ENCODE measurements around the gene SLC23A3. TPM values are rescaled to one million over a fixed set of nuclear protein-coding genes. Genes with fewer than 3 reads are reported as not detected.

SLC23A3 gene
- total RNA-seq, 3 donors from 2014 or later = 0.71 to 0.89 (median 0.84) TPM

DNA sequence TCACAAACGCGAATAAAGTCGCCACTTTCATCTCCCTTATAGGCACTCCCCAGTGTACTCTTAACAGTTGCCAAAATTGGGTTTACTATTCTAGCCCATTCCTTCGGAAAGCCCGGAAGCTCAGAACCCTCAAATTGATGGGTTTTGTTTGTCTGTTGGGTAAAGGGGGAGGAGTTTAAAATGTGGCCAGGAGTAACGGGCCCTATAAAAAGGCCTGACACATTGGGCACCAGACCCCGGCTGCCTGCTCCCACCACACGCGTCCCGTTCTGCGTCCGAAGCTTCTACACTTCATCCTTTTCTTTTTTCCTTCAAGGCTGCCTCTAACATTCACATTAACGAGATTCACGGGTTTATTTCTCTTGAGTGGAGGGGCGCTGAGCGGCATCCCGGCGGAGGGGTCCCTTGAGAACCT lies 10.1 kb downstream of the SLC23A3 start:
- Mint-ChIP-seq H3K4me1 (ENCODE audit: low read depth) (peaks cover 18% of the 10 kb centered on the region), H3K9me3 (no peaks in the 10 kb centered on the region), H3K4me3 (peak overlapping the region; percentile 87), H3K27me3 (ENCODE audit: low read depth) (no peaks in the 10 kb centered on the region), H3K36me3 (ENCODE audit: insufficient read depth) (peaks cover 21% of the 10 kb centered on the region)
- DNase-seq (no peak), ATAC-seq (no peak)

DNA sequence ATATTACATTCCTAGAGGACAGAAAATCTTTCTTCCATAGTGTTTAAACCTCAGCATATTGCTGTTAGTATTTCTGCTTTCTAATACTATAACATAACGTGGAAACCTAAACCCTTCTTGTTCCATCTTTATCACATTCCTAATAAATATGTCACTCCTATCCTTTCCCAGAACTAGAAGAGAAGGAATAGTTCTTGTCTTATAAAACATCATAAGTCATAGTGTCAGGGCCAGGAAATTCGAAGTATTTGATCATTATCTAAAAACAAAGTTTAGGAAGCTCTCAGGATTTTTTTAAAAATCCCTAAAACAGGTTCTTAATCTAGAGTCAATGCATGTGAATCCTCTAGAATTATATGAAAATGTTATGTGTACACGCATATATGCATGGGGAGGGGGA lies 11.2 kb downstream of the SLC23A3 start:
- H3K4me1 Mint-ChIP-seq (ENCODE audit: low read depth) = peaks cover 18% of the 10 kb centered on the region
- no peaks in the 10 kb centered on the region for H3K27me3 Mint-ChIP-seq (ENCODE audit: low read depth)
- peaks cover 25% of the 10 kb centered on the region for H3K36me3 Mint-ChIP-seq (ENCODE audit: insufficient read depth)
- no peak overlapping the region for H3K4me3 Mint-ChIP-seq
- DNase-seq (no peak), ATAC-seq (no peak)
- H3K9me3 Mint-ChIP-seq = no peaks in the 10 kb centered on the region

DNA sequence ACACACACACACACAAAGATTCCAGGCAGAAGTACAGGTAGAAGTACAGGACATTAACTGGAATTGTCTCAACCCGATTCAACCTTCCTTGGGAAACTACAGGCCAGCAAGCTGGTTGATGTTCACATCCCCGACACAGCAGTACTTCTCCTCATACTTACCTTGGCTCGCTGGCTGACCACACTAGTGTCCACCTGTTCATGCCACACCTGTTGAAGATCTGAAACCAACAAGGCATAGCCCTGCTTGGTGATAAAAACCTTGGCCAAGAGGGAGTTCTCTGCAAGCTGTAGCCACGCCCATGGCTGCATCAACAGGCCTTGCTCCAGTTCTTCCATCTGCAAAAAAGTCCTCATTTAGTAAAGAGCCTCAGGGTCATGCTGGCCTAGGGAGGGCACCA lies 11.8 kb downstream of the SLC23A3 start:
- Mint-ChIP-seq H3K9me3 (no peaks in the 10 kb centered on the region), H3K4me1 (ENCODE audit: low read depth) (peaks cover 18% of the 10 kb centered on the region), H3K36me3 (ENCODE audit: insufficient read depth) (peaks cover 27% of the 10 kb centered on the region), H3K27me3 (ENCODE audit: low read depth) (no peaks in the 10 kb centered on the region), H3K4me3 (no peak overlapping the region)
- no peak for ATAC-seq
- no peak for DNase-seq

DNA sequence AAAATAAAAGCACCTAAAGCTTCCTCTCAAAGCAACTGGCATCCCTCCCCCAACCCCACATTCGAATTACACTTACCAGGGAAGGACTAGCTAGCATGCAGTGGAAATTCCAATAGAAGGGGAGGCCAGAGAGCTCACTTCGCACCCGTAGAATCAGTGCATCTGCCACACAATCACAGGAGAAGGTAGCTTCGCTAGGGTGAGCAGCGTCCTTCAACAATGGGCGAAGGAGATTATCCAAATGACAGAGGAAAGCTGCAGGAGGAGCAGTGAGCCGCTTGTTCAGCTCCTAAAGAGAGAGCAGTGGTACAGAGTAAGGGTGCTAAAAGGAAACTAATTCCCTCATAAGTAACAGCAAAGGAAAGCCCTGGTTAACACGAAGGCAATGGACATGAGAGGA lies 12.4 kb downstream of the SLC23A3 start:
- H3K36me3 Mint-ChIP-seq (ENCODE audit: insufficient read depth) = peaks cover 27% of the 10 kb centered on the region
- H3K9me3 Mint-ChIP-seq = no peaks in the 10 kb centered on the region
- DNase-seq = no peak
- H3K27me3 Mint-ChIP-seq (ENCODE audit: low read depth) = no peaks in the 10 kb centered on the region
- H3K4me1 Mint-ChIP-seq (ENCODE audit: low read depth) = peaks cover 18% of the 10 kb centered on the region
- H3K4me3 Mint-ChIP-seq = no peak overlapping the region
- no peak for ATAC-seq

DNA sequence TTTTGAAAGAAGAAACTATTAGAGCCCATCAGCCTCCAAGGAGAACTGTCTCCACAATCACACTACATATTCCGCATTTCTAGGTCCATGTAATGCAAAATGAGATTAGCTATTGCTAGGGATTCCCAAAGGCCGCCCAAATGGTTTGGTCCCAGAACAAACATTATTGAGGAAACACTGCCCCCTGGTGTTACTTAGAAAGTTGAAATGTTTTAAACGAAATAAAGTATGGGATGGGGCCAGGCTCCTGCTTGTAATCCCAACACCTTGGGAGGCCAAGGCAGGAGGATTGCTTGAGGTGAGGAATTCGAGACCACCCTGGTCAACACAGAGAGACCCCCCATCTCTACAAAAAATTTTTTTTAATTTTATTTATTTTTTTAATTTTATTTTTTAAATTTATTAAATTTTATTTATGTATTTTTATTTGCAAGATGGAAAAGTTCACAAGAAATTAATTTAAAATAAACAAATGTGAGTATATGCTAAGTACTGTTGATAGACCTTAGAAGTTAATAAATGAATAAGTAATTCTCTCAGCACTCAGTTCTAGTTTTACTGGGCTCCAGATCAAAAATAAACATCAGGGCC lies 14.7 kb downstream of the SLC23A3 start:
- no peak for DNase-seq
- peak; percentile 27 to 51 for ATAC-seq
- Mint-ChIP-seq H3K27me3 (ENCODE audit: low read depth) (no peaks in the 10 kb centered on the region), H3K4me1 (ENCODE audit: low read depth) (peaks cover 8% of the 10 kb centered on the region), H3K36me3 (ENCODE audit: insufficient read depth) (peaks cover 31% of the 10 kb centered on the region), H3K9me3 (no peaks in the 10 kb centered on the region), H3K4me3 (no peak overlapping the region)

DNA sequence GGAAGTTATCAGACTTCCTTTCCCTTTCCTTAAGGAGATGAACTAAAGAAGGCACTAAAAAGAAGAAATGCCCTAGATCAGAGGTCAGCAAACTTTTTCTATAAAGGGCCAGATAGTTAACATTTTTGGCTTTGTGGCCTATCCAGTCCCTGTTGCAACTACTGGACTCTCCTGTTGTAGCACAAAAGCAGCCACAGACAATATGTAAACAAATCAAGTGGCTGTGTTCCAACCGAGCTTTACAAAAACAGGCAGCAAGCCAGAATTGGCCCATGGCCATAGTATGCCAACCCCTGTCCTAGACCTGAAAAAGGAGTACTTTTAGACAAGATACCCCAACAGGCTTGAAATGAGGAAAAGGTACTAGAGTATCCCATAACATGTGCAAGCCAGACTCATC lies 20.2 kb downstream of the SLC23A3 start:
- ATAC-seq (no peak), DNase-seq (no peak)
- Mint-ChIP-seq H3K36me3 (ENCODE audit: insufficient read depth) (peaks cover 31% of the 10 kb centered on the region), H3K4me3 (no peak overlapping the region), H3K9me3 (no peaks in the 10 kb centered on the region), H3K4me1 (ENCODE audit: low read depth) (no peaks in the 10 kb centered on the region), H3K27me3 (ENCODE audit: low read depth) (no peaks in the 10 kb centered on the region)

DNA sequence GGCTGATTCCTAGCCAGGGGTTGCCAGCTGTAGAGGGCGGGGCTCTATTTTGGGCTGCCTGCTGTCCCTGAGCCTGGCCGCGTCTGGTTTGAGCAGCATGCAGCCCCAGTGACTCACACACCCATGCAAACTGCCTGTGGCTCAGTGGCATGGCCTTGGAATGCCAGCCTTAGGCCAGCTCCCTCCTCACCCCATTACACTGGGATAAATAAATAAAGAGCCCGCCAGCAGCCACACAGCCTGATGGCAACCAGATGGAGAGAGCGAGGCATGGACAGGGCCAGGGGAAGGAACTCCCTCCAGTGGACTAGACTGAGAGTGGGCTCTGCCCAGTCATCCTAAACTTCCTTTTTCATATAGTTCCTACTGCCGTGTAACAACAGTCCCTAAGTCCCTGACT lies 27.5 kb downstream of the SLC23A3 start:
- H3K9me3 Mint-ChIP-seq = no peaks in the 10 kb centered on the region
- H3K36me3 Mint-ChIP-seq (ENCODE audit: insufficient read depth) = peaks cover 59% of the 10 kb centered on the region
- ATAC-seq (no peak), DNase-seq (no peak)
- H3K4me3 Mint-ChIP-seq = no peak overlapping the region
- H3K27me3 Mint-ChIP-seq (ENCODE audit: low read depth) = no peaks in the 10 kb centered on the region
- no peaks in the 10 kb centered on the region for H3K4me1 Mint-ChIP-seq (ENCODE audit: low read depth)

DNA sequence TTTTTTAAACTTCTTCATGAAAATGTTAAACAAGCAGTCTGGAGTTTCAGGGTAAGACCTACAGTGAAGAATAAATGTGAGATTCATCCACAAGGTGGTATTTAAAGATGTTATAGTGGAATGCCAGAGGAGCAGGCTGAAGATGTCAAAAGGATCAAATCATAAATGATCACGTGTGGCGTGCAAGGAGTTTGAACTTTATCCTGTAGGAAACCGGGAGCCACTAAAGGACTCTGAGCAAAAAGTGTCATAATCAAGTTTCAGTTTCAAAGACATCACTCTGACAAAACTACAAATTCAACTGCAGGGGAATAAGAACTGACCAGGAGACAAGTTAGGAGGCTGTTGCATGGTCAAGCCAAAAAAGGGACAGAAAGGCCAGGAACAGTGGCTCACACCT lies 29.1 kb downstream of the SLC23A3 start:
- Mint-ChIP-seq H3K9me3 (no peaks in the 10 kb centered on the region), H3K27me3 (ENCODE audit: low read depth) (no peaks in the 10 kb centered on the region), H3K36me3 (ENCODE audit: insufficient read depth) (peaks cover 47% of the 10 kb centered on the region), H3K4me1 (ENCODE audit: low read depth) (no peaks in the 10 kb centered on the region), H3K4me3 (no peak overlapping the region)
- ATAC-seq (no peak), DNase-seq (no peak)

DNA sequence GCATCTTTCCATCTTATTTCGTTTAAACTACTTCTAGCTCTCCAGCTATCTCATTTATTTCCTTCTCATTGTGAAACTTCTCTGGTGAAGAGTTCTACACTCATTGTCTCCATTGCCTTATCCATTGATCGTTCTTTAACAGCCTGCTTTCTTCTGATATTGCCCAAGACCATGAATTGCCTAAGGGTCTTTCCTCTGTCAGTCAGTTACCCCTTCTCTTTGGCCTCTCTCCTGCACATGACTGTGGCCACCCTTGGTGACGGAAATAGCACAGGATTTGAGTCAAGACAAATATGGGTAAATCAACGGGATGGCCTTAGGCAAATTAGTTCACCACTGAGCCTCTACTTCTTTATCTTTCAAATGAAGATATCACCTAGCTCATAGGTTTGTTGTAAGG lies 35.9 kb downstream of the SLC23A3 start:
- Mint-ChIP-seq H3K36me3 (ENCODE audit: insufficient read depth) (peaks cover 19% of the 10 kb centered on the region), H3K4me1 (ENCODE audit: low read depth) (peaks cover 2% of the 10 kb centered on the region), H3K9me3 (no peaks in the 10 kb centered on the region), H3K4me3 (no peak overlapping the region), H3K27me3 (ENCODE audit: low read depth) (no peaks in the 10 kb centered on the region)
- no peak for DNase-seq
- ATAC-seq = no peak

DNA sequence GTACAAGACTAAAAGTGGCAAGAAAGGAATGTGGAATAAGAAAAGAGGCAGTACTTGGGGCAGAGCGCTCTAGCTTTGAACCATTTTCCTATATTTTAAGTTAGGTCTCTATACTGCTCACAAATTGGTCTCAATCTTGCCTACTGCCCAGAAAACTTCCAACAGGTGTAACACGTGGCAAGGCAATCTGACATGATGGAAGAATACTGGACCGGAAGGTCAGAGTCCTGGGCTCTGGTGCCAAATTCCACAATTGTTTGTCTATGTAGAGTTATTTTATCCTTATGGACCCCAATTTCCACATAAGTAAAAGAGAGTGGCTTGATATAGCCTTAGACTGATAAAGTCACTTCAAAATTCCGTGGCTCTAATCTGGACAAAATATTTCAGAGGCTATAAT lies 38.1 kb downstream of the SLC23A3 start:
- H3K9me3 Mint-ChIP-seq = no peaks in the 10 kb centered on the region
- no peak overlapping the region for H3K4me3 Mint-ChIP-seq
- no peak for DNase-seq
- H3K4me1 Mint-ChIP-seq (ENCODE audit: low read depth) = peaks cover 2% of the 10 kb centered on the region
- no peak for ATAC-seq
- peaks cover 14% of the 10 kb centered on the region for H3K36me3 Mint-ChIP-seq (ENCODE audit: insufficient read depth)
- H3K27me3 Mint-ChIP-seq (ENCODE audit: low read depth) = no peaks in the 10 kb centered on the region

DNA sequence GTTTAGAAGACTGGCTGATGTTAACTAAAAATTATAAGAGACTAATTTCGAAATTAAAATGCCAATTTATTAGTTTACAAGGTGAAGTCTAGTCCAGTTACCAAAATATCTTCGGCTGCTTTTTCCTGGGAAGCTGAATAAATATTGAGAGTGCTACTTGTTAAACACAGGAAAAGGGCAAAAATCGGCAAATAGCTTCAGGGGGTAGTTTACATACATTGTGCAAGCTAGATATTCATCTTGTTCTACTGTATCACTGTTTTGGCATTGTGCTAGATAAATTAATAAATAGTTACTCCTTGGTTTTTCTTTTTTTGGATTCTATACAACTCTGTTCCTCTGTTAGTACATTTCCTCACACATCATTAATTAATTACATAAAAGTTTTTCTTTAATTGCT lies 38.5 kb downstream of the SLC23A3 start:
- Mint-ChIP-seq H3K27me3 (ENCODE audit: low read depth) (no peaks in the 10 kb centered on the region), H3K4me3 (no peak overlapping the region), H3K9me3 (no peaks in the 10 kb centered on the region), H3K4me1 (ENCODE audit: low read depth) (peaks cover 2% of the 10 kb centered on the region), H3K36me3 (ENCODE audit: insufficient read depth) (peaks cover 14% of the 10 kb centered on the region)
- DNase-seq = no peak
- ATAC-seq = no peak

DNA sequence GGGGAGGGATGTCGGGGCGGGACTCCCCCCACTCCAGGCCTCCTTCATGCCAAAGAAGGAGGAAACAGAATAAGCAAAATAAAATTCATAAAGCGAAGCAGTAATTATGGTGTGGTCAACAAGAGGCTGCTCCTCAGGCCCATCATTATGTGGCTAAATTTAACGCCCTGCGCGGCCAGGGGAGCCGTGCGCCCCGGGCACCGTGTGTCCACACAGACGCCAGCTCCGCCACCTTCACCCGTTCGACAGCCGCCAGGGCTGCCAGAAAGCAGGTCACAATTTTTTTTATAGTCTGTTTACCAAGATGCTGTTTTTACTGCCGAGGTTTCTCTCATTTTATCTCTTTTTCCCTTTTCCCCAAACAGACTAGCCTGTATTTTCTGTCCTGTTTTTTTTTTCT lies 40.2 kb downstream of the SLC23A3 start:
- no peak for ATAC-seq
- no peak for DNase-seq
- peaks cover 14% of the 10 kb centered on the region for H3K36me3 Mint-ChIP-seq (ENCODE audit: insufficient read depth)
- peaks cover 11% of the 10 kb centered on the region for H3K4me1 Mint-ChIP-seq (ENCODE audit: low read depth)
- no peaks in the 10 kb centered on the region for H3K27me3 Mint-ChIP-seq (ENCODE audit: low read depth)
- no peak overlapping the region for H3K4me3 Mint-ChIP-seq
- no peaks in the 10 kb centered on the region for H3K9me3 Mint-ChIP-seq

DNA sequence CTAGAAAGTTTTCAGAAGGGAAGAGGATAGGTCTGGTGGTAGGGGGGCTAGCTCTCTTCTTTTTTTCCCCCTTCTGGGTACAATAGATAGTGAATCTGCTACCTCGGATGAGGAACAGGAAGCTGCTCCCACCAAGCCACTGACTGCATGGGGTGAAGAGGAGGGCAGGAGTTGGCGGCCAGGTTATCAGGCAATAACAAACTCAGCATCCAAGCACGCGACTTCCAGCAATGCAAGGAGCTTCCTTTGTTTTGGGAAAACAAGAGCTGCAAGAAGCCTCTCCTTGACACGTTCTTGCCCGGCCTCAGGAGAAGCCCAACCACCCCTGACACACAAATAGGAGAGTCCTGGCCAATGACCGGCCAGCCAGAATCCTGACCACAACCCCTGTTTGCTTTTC lies 41.4 kb downstream of the SLC23A3 start:
- H3K4me1 Mint-ChIP-seq (ENCODE audit: low read depth) = peaks cover 16% of the 10 kb centered on the region
- no peak overlapping the region for H3K4me3 Mint-ChIP-seq
- no peaks in the 10 kb centered on the region for H3K9me3 Mint-ChIP-seq
- DNase-seq = no peak
- H3K36me3 Mint-ChIP-seq (ENCODE audit: insufficient read depth) = peaks cover 10% of the 10 kb centered on the region
- H3K27me3 Mint-ChIP-seq (ENCODE audit: low read depth) = no peaks in the 10 kb centered on the region
- ATAC-seq = no peak

DNA sequence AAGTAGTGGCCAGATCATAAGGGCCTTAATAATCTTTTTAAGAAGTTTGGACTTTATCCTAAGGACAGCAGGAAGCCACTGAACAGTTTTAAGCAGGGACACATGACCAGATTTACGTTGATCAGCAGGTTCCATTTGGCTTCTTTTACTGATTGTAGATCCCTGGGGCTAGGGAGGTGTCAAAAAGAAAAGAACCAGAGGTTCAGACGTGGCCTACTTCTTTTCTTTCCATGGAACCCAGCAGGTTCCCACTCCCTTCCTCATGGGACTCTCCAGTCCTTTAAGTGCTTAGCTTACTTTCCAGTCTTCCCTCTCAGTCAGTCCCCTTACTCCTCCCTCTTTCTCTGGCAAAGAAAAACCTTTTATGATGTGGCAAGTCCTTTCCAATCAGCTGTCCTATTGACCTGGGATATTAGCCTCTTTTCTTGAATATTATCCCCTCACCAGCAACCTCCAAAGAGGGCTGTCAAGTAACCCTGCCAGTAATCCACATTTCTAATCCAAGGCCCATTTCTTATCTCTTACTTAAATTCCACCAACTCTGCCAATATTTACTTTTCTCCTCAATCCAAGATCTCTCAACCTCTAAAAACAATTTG lies 42.7 kb downstream of the SLC23A3 start:
- H3K36me3 Mint-ChIP-seq (ENCODE audit: insufficient read depth) = peaks cover 8% of the 10 kb centered on the region
- H3K27me3 Mint-ChIP-seq (ENCODE audit: low read depth) = no peaks in the 10 kb centered on the region
- DNase-seq (no peak), ATAC-seq (no peak)
- no peak overlapping the region for H3K4me3 Mint-ChIP-seq
- no peaks in the 10 kb centered on the region for H3K9me3 Mint-ChIP-seq
- peaks cover 21% of the 10 kb centered on the region for H3K4me1 Mint-ChIP-seq (ENCODE audit: low read depth)

DNA sequence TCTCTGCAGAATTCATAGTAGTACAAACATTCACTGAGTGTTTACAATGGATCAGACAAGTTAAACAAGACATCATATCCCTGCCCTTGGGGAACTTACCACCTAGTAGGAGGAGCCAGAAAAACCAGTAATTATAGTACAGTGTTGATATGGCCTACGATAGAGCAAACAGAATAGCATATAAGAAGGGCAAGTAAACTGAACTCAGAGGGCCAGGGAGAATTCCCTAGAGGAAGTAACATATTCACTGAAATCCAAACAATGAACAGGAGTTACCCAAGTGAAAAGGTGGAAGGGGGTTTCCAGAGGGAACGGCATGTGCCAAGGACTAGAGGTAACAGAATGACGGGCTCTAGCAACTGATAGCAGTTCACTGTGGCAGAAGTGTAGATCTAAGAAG lies 43.3 kb downstream of the SLC23A3 start:
- H3K9me3 Mint-ChIP-seq = no peaks in the 10 kb centered on the region
- H3K4me1 Mint-ChIP-seq (ENCODE audit: low read depth) = peaks cover 21% of the 10 kb centered on the region
- H3K36me3 Mint-ChIP-seq (ENCODE audit: insufficient read depth) = peaks cover 8% of the 10 kb centered on the region
- no peak for ATAC-seq
- H3K4me3 Mint-ChIP-seq = no peak overlapping the region
- no peak for DNase-seq
- H3K27me3 Mint-ChIP-seq (ENCODE audit: low read depth) = no peaks in the 10 kb centered on the region
